Measurements from ENCODE around the gene THBS2. TPM values are rescaled to one million over a fixed set of nuclear protein-coding genes. Genes with fewer than 3 reads are reported as not detected.

THBS2 gene
- total and polyA plus RNA-seq, 2 of the 8 experiments (the other 6 are each of a cell fraction or from before 2014, with no cell fraction given) = 11.0 to 22.5 TPM

GRCh38 chr6:169174516-169175359 lies 78.9 kb downstream of the THBS2 start:
- POLR2A ChIA-PET (ENCODE audit: partially characterized antibody) = no interaction called here
- no peak for DNase-seq (ENCODE audit: low read depth in 1 of 2, low spot score in 2 of 2)
- H3K27ac ChIP-seq (ENCODE audit: low read depth, low read length) = no peak overlapping the region
- TF ChIP-seq JUND (IDR thresholded peaks at IDR 0.05; ENCODE audit: low read length) (no peak), MAFK (IDR thresholded peaks at IDR 0.05; ENCODE audit: low read depth, low read length) (no peak), SIRT6 (IDR thresholded peaks at IDR 0.05; ENCODE audit: low read length) (no peak), KDM4A (IDR thresholded peaks at IDR 0.05; ENCODE audit: low read depth, low read length, severe bottlenecking) (no peak), CBX8 (IDR thresholded peaks at IDR 0.05; ENCODE audit: borderline replicate concordance, low read depth, low read length) (no peak), GABPA (IDR thresholded peaks at IDR 0.05; ENCODE audit: borderline replicate concordance, insufficient read depth, low read length) (no peak), CBX5 (IDR thresholded peaks at IDR 0.05; ENCODE audit: low read depth, low read length) (no peak), CTBP2 (IDR thresholded peaks at IDR 0.05; ENCODE audit: borderline replicate concordance, insufficient read depth, insufficient read length, low read length) (no peak), TCF12 (IDR thresholded peaks at IDR 0.05; ENCODE audit: low read depth, low read length) (no peak), RBBP5 (IDR thresholded peaks at IDR 0.05; ENCODE audit: borderline replicate concordance, low read depth, low read length) (no peak), EP300 (IDR thresholded peaks at IDR 0.05; ENCODE audit: borderline replicate concordance in 1 of 2, low read depth in 2 of 2, low read length in 2 of 2) (no peak), RFX5 (IDR thresholded peaks at IDR 0.05; ENCODE audit: borderline replicate concordance, low read depth, low read length) (no peak)

More at GRCh38 chr6:169174516-169175359, 78.9 kb downstream of the THBS2 start:
- Histone ChIP-seq H4K20me1 (replicated peaks in 1 of 2; ENCODE audit: control insufficient read depth in 1 of 2, insufficient read depth in 2 of 2, low read length in 2 of 2) (no peaks in the 10 kb centered on the region), H2AFZ (ENCODE audit: low read length) (no peak overlapping the region), H3K23me2 (ENCODE audit: low read depth, low read length) (no peaks in the 10 kb centered on the region), H3K9ac (replicated peaks in 1 of 4; ENCODE audit: extremely low read depth in 1 of 4, low read depth in 3 of 4, low read length in 3 of 4) (no peak overlapping the region), H4K8ac (ENCODE audit: extremely low read depth, insufficient read depth, low read length) (no peak overlapping the region), H3K4me3 (ENCODE audit: extremely low read depth in 1 of 4, insufficient read depth in 2 of 4, low read depth in 3 of 4, low read length in 4 of 4) (no peak overlapping the region), H3K4me2 (ENCODE audit: insufficient read depth in 1 of 2, low read depth in 2 of 2, low read length in 2 of 2) (no peak overlapping the region), H3K4me1 (replicated peaks in 1 of 4; ENCODE audit: control insufficient read depth in 3 of 4, insufficient read depth in 4 of 4, low read length in 3 of 4) (no peaks in the 10 kb centered on the region), H3K36me3 (ENCODE audit: control insufficient read depth in 2 of 4, insufficient read depth in 4 of 4, low read length in 3 of 4) (no peaks in the 10 kb centered on the region), H3K14ac (ENCODE audit: insufficient read length) (no peak overlapping the region), H3K79me1 (ENCODE audit: low read depth, low read length) (no peaks in the 10 kb centered on the region), H2BK15ac (ENCODE audit: low read length) (no peak overlapping the region), H2BK5ac (ENCODE audit: low read depth, low read length) (no peak overlapping the region), H2BK120ac (replicated peaks; ENCODE audit: low read depth, low read length) (no peak overlapping the region), H2BK20ac (ENCODE audit: low read length) (no peak overlapping the region), H3K27me3 (replicated peaks in 1 of 4; ENCODE audit: control insufficient read depth in 3 of 4, extremely low read depth in 1 of 4, insufficient read depth in 3 of 4, low read length in 3 of 4) (no peaks in the 10 kb centered on the region), H3K23ac (ENCODE audit: insufficient read length) (no peak overlapping the region), H3K9me3 (ENCODE audit: insufficient read depth in 2 of 2, low read depth in 1 of 2, low read length in 1 of 2) (no peaks in the 10 kb centered on the region), H3K79me2 (ENCODE audit: control insufficient read depth in 1 of 2, insufficient read depth in 2 of 2, low read length in 2 of 2) (no peaks in the 10 kb centered on the region), H3K18ac (ENCODE audit: extremely low read depth, low read length) (no peak overlapping the region), H3K56ac (replicated peaks; ENCODE audit: insufficient read length, low read depth, low read length) (no peak overlapping the region), H4K91ac (replicated peaks; ENCODE audit: insufficient read length, low read length) (no peak overlapping the region), H4K5ac (ENCODE audit: insufficient read length, low read depth, low read length) (no peak overlapping the region), H3K4ac (replicated peaks; ENCODE audit: insufficient read length, low read depth, low read length) (no peak overlapping the region), H2AK5ac (ENCODE audit: low read depth, low read length) (no peak overlapping the region), H2BK12ac (ENCODE audit: low read depth, low read length) (no peak overlapping the region)
- no peak for FAIRE-seq
- CTCF ChIA-PET (ENCODE audit: partially characterized antibody) = interaction anchor here (0.8 kb wide), 1 partner anchor 185 kb away, joined by 3 read pairs; no protein-coding TSS in a partner anchor
- WGBS, 2 experiments (ENCODE audit: extremely low coverage in 1 of 2, insufficient coverage in 1 of 2, insufficient read length in 1 of 2, insufficient replicate concordance in 2 of 2, low coverage in 1 of 2, low lambda C conversion rate in 2 of 2, missing lambda C conversion rate in 1 of 2) = 82% methylated on average over 11 of the region's 28 CpGs; no CpG with 5 or more reads in 1 of the 2 experiments

All from H1 (cell line).